Hematopoietic multipotent progenitor cell treated with erythropoietin and hydrocortisone succinate and interleukin-3 and kit ligand, for 4 days (in vitro differentiated cells): Measurements from ENCODE around the gene CLEC4M.
A peak's percentile ranks its signal among the peaks of the same experiment; 100 is the strongest.

Source experiments
- DNase-seq: peaks from one replicate; pipeline ENCODE4 v3.0.0-alpha.2; 2015

CLEC4M gene

GRCh38 chr19:7817801-7818200 is 54.8 kb downstream of the CLEC4M start:
- DNase-seq, result peak; percentile 55

GRCh38 chr19:7818806-7819205 is 55.8 kb downstream of the CLEC4M start:
- DNase-seq, result no peak
